A673 (cell line): ENCODE results near the gene WDFY4.

Source experiments
- CTCF ChIP-seq: fragments of 300-800, 200-600 bp; sonication (generic); conservative IDR thresholded peaks from 2 replicates; pipeline ENCODE4 v1.5.1; 2017; ENCODE audit warnings: low read depth, mild to moderate bottlenecking, antibody characterized with exemption, low read length, moderate library complexity, mixed read lengths
- EZH2 ChIP-seq: fragments of 200-600 bp; sonication (generic); IDR thresholded peaks from 2 replicates; pipeline ENCODE4 v1.6.1; 2017; ENCODE audit warnings: borderline replicate concordance, low read depth, mild to moderate bottlenecking, mixed read lengths, antibody characterized with exemption, low read length; ENCODE audit not compliant: poor library complexity, severe bottlenecking

- TF ChIP-seq CTCF (no peak), EZH2 (no peak)
Measured at GRCh38 chr10:48983648-48984351, 299.1 kb downstream of the WDFY4 start.
